ENCODE results near the gene TNPO1.

DNA sequence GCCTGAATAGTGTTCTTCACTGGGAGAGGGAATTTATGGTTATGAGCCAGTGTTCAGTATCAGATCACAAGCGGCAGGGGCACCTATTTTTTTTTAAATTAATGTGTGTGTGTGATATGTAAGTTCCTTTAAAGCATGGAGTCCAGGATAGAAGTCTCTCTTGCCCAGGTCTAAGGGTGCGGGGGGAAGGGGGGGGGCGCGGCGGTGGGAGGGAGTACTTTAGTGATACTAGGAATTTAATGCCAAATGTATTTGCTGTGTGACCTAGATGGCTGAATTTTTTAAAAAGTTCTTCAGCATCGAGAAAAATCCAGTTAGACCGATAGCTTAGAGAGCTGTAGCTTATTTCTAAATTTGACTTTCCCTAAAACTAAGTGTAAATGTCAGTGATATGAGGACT is 137.9 kb downstream of the TNPO1 start:
- no peak for TF ChIP-seq EP300 (IDR thresholded peaks at IDR 0.05)
- TF ChIP-seq CTCF (IDR thresholded peaks at IDR 0.05): no peak
- no peak for TF ChIP-seq POLR2AphosphoS5 (IDR thresholded peaks at IDR 0.05)
- TF ChIP-seq POLR2A (IDR thresholded peaks at IDR 0.05): no peak
